Trophoblast cell (in vitro differentiated cells and primary cell): Measurements from ENCODE around the gene CDCA7L. TPM values are rescaled to one million over a fixed set of nuclear protein-coding genes. Genes with fewer than 3 reads are reported as not detected.
A peak's percentile ranks its signal among the peaks of the same experiment; 100 is the strongest.

Experiments used
- DNase-seq, 2 donors: peaks; one replicate each; pipeline ENCODE4 v3.0.0-alpha.2; 2016
- H2AFZ ChIP-seq: 2 replicates; pipeline ENCODE4 v1.6.1; 2013; ENCODE audit warnings: low read length, moderate library complexity, mild to moderate bottlenecking; ENCODE audit not compliant: insufficient read depth, poor library complexity
- H2AK5ac ChIP-seq: 2 replicates; pipeline ENCODE4 v1.6.1; 2013; ENCODE audit warnings: mild to moderate bottlenecking, low read length
- H2BK120ac ChIP-seq: 2 replicates; pipeline ENCODE4 v1.6.1; 2013; ENCODE audit warnings: low read length, mild to moderate bottlenecking, moderate library complexity; ENCODE audit not compliant: insufficient read depth, poor library complexity
- H2BK12ac ChIP-seq: 2 replicates; pipeline ENCODE4 v1.6.1; 2013; ENCODE audit warnings: mild to moderate bottlenecking, low read length, moderate library complexity
- H2BK5ac ChIP-seq: 2 replicates; pipeline ENCODE4 v1.6.1; 2013; ENCODE audit warnings: low read length, low read depth, moderate library complexity, mild to moderate bottlenecking; ENCODE audit not compliant: poor library complexity
- H3K14ac ChIP-seq: 2 replicates; pipeline ENCODE4 v1.6.1; 2013; ENCODE audit warnings: mild to moderate bottlenecking, low read length
- H3K18ac ChIP-seq: 2 replicates; pipeline ENCODE4 v1.6.1; 2013; ENCODE audit warnings: mild to moderate bottlenecking, low read length
- H3K23ac ChIP-seq: 2 replicates; pipeline ENCODE4 v1.6.1; 2013; ENCODE audit warnings: low read length
- H3K27ac ChIP-seq: 2 replicates; pipeline ENCODE4 v1.5.1; 2013; ENCODE audit warnings: low read depth, mild to moderate bottlenecking, inconsistent platforms, low read length, moderate library complexity
- H3K27me3 ChIP-seq: 2 replicates; pipeline ENCODE4 v1.6.1; 2013; ENCODE audit warnings: inconsistent platforms, mild to moderate bottlenecking, low read length, moderate library complexity; ENCODE audit not compliant: insufficient read depth
- H3K36me3 ChIP-seq, 2 experiments: 1 replicate in 1 of 2; 2 replicates in 1 of 2; pipeline ENCODE4 v1.6.1; 2013; ENCODE audit warnings: low read length in 2 of 2, mild to moderate bottlenecking in 2 of 2, moderate library complexity in 1 of 2; ENCODE audit not compliant: insufficient read depth in 2 of 2, control insufficient read depth in 1 of 2
- H3K4ac ChIP-seq: 2 replicates; pipeline ENCODE4 v1.6.1; 2013; ENCODE audit warnings: low read depth, mild to moderate bottlenecking, low read length, moderate library complexity
- H3K4me1 ChIP-seq, 2 experiments: 1 replicate in 1 of 2; 2 replicates in 1 of 2; pipeline ENCODE4 v1.6.1; 2013; ENCODE audit warnings: low read length in 2 of 2, mild to moderate bottlenecking in 2 of 2, moderate library complexity in 1 of 2; ENCODE audit not compliant: insufficient read depth in 2 of 2, control insufficient read depth in 1 of 2
- H3K4me2 ChIP-seq: 2 replicates; pipeline ENCODE4 v1.6.1; 2013; ENCODE audit warnings: inconsistent platforms, mild to moderate bottlenecking, low read length, moderate library complexity
- H3K4me3 ChIP-seq: 2 replicates; pipeline ENCODE4 v1.5.1; 2013; ENCODE audit warnings: mild to moderate bottlenecking, low read depth, low read length, inconsistent platforms
- H3K79me1 ChIP-seq: one replicate; pipeline ENCODE4 v1.6.1; 2013; ENCODE audit warnings: low read length
- H3K79me2 ChIP-seq: 2 replicates; pipeline ENCODE4 v1.6.1; 2013; ENCODE audit warnings: low read length, mild to moderate bottlenecking; ENCODE audit not compliant: control insufficient read depth, insufficient read depth, poor library complexity
- H3K9ac ChIP-seq: 2 replicates; pipeline ENCODE4 v1.6.1; 2013; ENCODE audit warnings: mild to moderate bottlenecking, low read length
- H3K9me3 ChIP-seq: 2 replicates; pipeline ENCODE4 v1.6.1; 2013; ENCODE audit warnings: low read depth, mild to moderate bottlenecking, control low read depth, inconsistent platforms, low read length; ENCODE audit not compliant: insufficient read depth
- H4K12ac ChIP-seq: 2 replicates; pipeline ENCODE4 v1.6.1; 2013; ENCODE audit warnings: low read depth, mild to moderate bottlenecking, low read length, moderate library complexity
- H4K8ac ChIP-seq: 2 replicates; pipeline ENCODE4 v1.6.1; 2013; ENCODE audit warnings: low read depth, mild to moderate bottlenecking, low read length, moderate library complexity
- H4K91ac ChIP-seq: one replicate; pipeline ENCODE4 v1.6.1; 2013; ENCODE audit warnings: low read depth, mild to moderate bottlenecking, low read length, moderate library complexity
- WGBS: extraction: QIAGEN DNeasy Blood & Tissue Kit; methylation state at CpG from one replicate; pipeline ENCODE4 v1.1.7; 2013; ENCODE audit warnings: missing lambda C conversion rate; ENCODE audit not compliant: insufficient read length, insufficient coverage; ENCODE audit errors: extremely low coverage; 5-methylcytosine and 5-hydroxymethylcytosine counted together
- polyA plus RNA-seq: library from polyadenylated mRNA; stranded (reverse); fragments of 200-250 nt; gene quantifications from 2 replicates; pipeline ENCODE4 v1.2.3, GENCODE V29; 2013

The CDCA7L gene
- polyA plus RNA-seq: 0.47 and 0.66 TPM in 2 replicates

- no peaks in the 10 kb centered on the region for H3K36me3 ChIP-seq
- H3K4me3 ChIP-seq: peak within 1 kb of the TSS; percentile 69
- no peak within 1 kb of the TSS for H4K91ac ChIP-seq
- H3K79me2 ChIP-seq: no peaks in the 10 kb centered on the region
- peak; percentile 48 to 69 for DNase-seq
- H3K23ac ChIP-seq: no peak within 1 kb of the TSS
- H3K79me1 ChIP-seq: no peaks in the 10 kb centered on the region
- H2BK120ac ChIP-seq: no peak within 1 kb of the TSS
- H2AK5ac ChIP-seq: no peak within 1 kb of the TSS
- H2BK12ac ChIP-seq: no peak within 1 kb of the TSS
- no peak within 1 kb of the TSS for H3K14ac ChIP-seq
- peaks cover 9% of the 10 kb centered on the region in 2 experiments for H3K4me1 ChIP-seq
- H4K12ac ChIP-seq: no peak within 1 kb of the TSS
- H3K9ac ChIP-seq: peak within 1 kb of the TSS; percentile 33
- H3K18ac ChIP-seq: no peak within 1 kb of the TSS
- H3K4me2 ChIP-seq: peak within 1 kb of the TSS; percentile 88
- H3K27ac ChIP-seq: no peak within 1 kb of the TSS
- no CpG with 5 or more reads among the region's 83 CpGs for WGBS
- no peak within 1 kb of the TSS for H4K8ac ChIP-seq
- H2BK5ac ChIP-seq: no peak within 1 kb of the TSS
- no peaks in the 10 kb centered on the region for H3K9me3 ChIP-seq
- peak within 1 kb of the TSS; percentile 24 for H2AFZ ChIP-seq
- H3K4ac ChIP-seq: no peak within 1 kb of the TSS
- peaks cover 25% of the 10 kb centered on the region for H3K27me3 ChIP-seq
These were observed at the start of gene CDCA7L for GRCh38 chr7:21945454-21946221. CDCA7L (minus strand) TSS chr7:21945899; CDS start chr7:21945804, 95 bp downstream.

- H4K8ac ChIP-seq: no peak overlapping the region
- no peak for DNase-seq
- no peak overlapping the region for H3K4ac ChIP-seq
- no peak overlapping the region for H3K18ac ChIP-seq
- no peak overlapping the region for H2BK120ac ChIP-seq
- no peak overlapping the region for H3K23ac ChIP-seq
- no peak overlapping the region for H3K4me2 ChIP-seq
- no peak overlapping the region for H2BK12ac ChIP-seq
- no peaks in the 10 kb centered on the region for H3K9me3 ChIP-seq
- H2AK5ac ChIP-seq: no peak overlapping the region
- no peaks in the 10 kb centered on the region for H3K4me1 ChIP-seq
- H3K36me3 ChIP-seq: no peaks in the 10 kb centered on the region
- H4K12ac ChIP-seq: no peak overlapping the region
- no CpG with 5 or more reads among the region's 5 CpGs for WGBS
- H4K91ac ChIP-seq: no peak overlapping the region
- no peaks in the 10 kb centered on the region for H3K27me3 ChIP-seq
- H3K79me1 ChIP-seq: no peaks in the 10 kb centered on the region
- no peak overlapping the region for H3K4me3 ChIP-seq
- no peaks in the 10 kb centered on the region for H3K79me2 ChIP-seq
- no peak overlapping the region for H3K27ac ChIP-seq
- H3K9ac ChIP-seq: no peak overlapping the region
- no peak overlapping the region for H2BK5ac ChIP-seq
- no peak overlapping the region for H2AFZ ChIP-seq
- H3K14ac ChIP-seq: no peak overlapping the region
These were observed 40.4 kb upstream of the CDCA7L start for GRCh38 chr7:21986096-21986495.

- Histone ChIP-seq H3K79me1 (no peaks in the 10 kb centered on the region), H3K14ac (no peak overlapping the region), H3K4ac (no peak overlapping the region), H2AK5ac (no peak overlapping the region), H3K4me2 (no peak overlapping the region), H2BK12ac (no peak overlapping the region), H3K4me1 (no peaks in the 10 kb centered on the region), H4K12ac (no peak overlapping the region), H3K27ac (no peak overlapping the region), H2BK120ac (no peak overlapping the region), H4K91ac (no peak overlapping the region), H2AFZ (no peak overlapping the region), H2BK5ac (no peak overlapping the region), H3K23ac (no peak overlapping the region), H3K4me3 (no peak overlapping the region), H3K79me2 (no peaks in the 10 kb centered on the region), H3K27me3 (no peaks in the 10 kb centered on the region), H3K18ac (no peak overlapping the region), H4K8ac (no peak overlapping the region), H3K9ac (no peak overlapping the region), H3K36me3 (no peaks in the 10 kb centered on the region), H3K9me3 (no peaks in the 10 kb centered on the region)
- WGBS: no CpG with 5 or more reads among the region's 2 CpGs
- no peak for DNase-seq
These were observed 38.3 kb upstream of the CDCA7L start for GRCh38 chr7:21984042-21984441.

- H4K12ac ChIP-seq: no peak overlapping the region
- H4K8ac ChIP-seq: no peak overlapping the region
- H3K4me2 ChIP-seq: no peak overlapping the region
- no peaks in the 10 kb centered on the region for H3K4me1 ChIP-seq
- H3K27me3 ChIP-seq: no peaks in the 10 kb centered on the region
- H3K18ac ChIP-seq: no peak overlapping the region
- no peak overlapping the region for H4K91ac ChIP-seq
- H2AK5ac ChIP-seq: no peak overlapping the region
- H2AFZ ChIP-seq: no peak overlapping the region
- H3K9me3 ChIP-seq: no peaks in the 10 kb centered on the region
- H2BK120ac ChIP-seq: no peak overlapping the region
- H3K27ac ChIP-seq: no peak overlapping the region
- DNase-seq: no peak
- no peaks in the 10 kb centered on the region for H3K79me1 ChIP-seq
- WGBS: no CpG with 5 or more reads among the region's 2 CpGs
- H3K4ac ChIP-seq: no peak overlapping the region
- H2BK5ac ChIP-seq: no peak overlapping the region
- H3K4me3 ChIP-seq: no peak overlapping the region
- H3K14ac ChIP-seq: no peak overlapping the region
- no peak overlapping the region for H3K23ac ChIP-seq
- H3K9ac ChIP-seq: no peak overlapping the region
- H2BK12ac ChIP-seq: no peak overlapping the region
- H3K79me2 ChIP-seq: no peaks in the 10 kb centered on the region
- no peaks in the 10 kb centered on the region for H3K36me3 ChIP-seq
These were observed 37.4 kb upstream of the CDCA7L start for GRCh38 chr7:21983056-21983455.
